22Rv1 (cell line): ENCODE measurements around the gene SVBP.

Source experiments
- H3K27ac ChIP-seq: fragments of 450-650 bp; 2 replicates; pipeline ENCODE4 v1.5.1; 2017
- ZFX ChIP-seq: fragments of 450-650 bp; IDR thresholded peaks from 2 replicates; pipeline ENCODE4 v1.6.1; 2017; ENCODE audit warnings: antibody characterized with exemption, borderline replicate concordance
- TF ChIP-seq, protein P1 (sequence below): fragments of 450-650 bp; IDR thresholded peaks from 2 replicates; pipeline ENCODE4 v1.5.1; 2017; ENCODE audit warnings: mild to moderate bottlenecking

SVBP gene

GRCh38 chr1:42765269-42765668 lies 51.9 kb downstream of the SVBP start:
- no peak for TF ChIP-seq ZFX
- TF ChIP-seq, protein P1, sequence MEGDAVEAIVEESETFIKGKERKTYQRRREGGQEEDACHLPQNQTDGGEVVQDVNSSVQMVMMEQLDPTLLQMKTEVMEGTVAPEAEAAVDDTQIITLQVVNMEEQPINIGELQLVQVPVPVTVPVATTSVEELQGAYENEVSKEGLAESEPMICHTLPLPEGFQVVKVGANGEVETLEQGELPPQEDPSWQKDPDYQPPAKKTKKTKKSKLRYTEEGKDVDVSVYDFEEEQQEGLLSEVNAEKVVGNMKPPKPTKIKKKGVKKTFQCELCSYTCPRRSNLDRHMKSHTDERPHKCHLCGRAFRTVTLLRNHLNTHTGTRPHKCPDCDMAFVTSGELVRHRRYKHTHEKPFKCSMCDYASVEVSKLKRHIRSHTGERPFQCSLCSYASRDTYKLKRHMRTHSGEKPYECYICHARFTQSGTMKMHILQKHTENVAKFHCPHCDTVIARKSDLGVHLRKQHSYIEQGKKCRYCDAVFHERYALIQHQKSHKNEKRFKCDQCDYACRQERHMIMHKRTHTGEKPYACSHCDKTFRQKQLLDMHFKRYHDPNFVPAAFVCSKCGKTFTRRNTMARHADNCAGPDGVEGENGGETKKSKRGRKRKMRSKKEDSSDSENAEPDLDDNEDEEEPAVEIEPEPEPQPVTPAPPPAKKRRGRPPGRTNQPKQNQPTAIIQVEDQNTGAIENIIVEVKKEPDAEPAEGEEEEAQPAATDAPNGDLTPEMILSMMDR: no peak
- H3K27ac ChIP-seq: no peak overlapping the region

- TF ChIP-seq, protein P1: no peak
- no peak for TF ChIP-seq ZFX
- H3K27ac ChIP-seq: no peak overlapping the region
Measured at GRCh38 chr1:42762269-42762668, 54.9 kb downstream of the SVBP start.

DNA sequence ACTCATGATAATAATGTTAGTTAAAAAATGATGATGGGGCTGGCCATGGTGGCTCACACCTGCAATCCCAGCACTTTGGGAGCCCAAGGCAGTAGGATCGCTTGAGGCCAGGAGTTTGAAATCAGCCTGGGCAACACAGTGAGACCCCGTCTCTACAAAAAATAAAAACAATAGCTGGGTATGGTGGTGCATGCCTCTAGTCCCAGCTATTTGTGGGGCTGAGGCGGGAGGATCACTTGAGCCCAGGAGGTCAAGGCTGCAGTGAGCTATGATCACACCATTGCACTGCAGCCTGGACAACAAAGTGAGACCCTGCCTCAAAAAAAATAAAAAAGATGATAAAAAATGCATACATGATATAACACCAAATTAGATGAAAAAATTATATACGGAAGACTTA lies 55.6 kb downstream of the SVBP start:
- no peak for TF ChIP-seq ZFX
- TF ChIP-seq, protein P1: no peak
- H3K27ac ChIP-seq: no peak overlapping the region

DNA sequence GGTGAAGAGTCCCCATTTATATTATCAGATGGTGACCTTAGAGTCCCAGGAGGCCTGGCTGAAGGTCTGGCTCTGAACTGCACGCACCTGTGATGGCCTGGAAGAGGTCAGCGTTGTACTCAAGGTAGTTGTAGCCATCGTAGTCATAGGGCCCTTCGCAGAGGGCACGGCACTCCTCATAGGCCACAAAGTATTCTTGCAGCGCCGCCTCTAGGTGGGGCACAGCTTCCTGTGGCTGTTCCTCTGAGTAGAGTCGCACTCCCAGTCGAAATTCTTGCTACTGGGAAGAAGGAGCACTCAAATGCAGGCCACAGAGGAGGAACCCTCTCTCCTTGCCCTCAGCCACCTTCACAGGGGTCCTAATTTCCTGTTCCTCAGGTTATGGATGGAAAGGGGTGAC lies 58.1 kb downstream of the SVBP start:
- H3K27ac ChIP-seq: no peak overlapping the region
- TF ChIP-seq, protein P1: no peak
- no peak for TF ChIP-seq ZFX

GRCh38 chr1:42758641-42759040 lies 58.6 kb downstream of the SVBP start:
- no peak overlapping the region for H3K27ac ChIP-seq
- no peak for TF ChIP-seq ZFX
- TF ChIP-seq, protein P1: no peak

- H3K27ac ChIP-seq: no peak overlapping the region
- TF ChIP-seq ZFX: no peak
- TF ChIP-seq, protein P1: no peak
Measured at GRCh38 chr1:42757892-42758275, 59.3 kb downstream of the SVBP start.
